Stimulated activated CD8-positive, alpha-beta memory T cell treated with anti-CD3 and anti-CD28 coated beads, Interleukin-7, amount 100 ng/mL, for 4 hours (primary cell): ENCODE data around the gene PAIP2.

Experiments used
- DNase-seq, 2 donors: peaks; one replicate each; pipeline ENCODE4 v3.0.0-alpha.2; 2020; ENCODE audit warnings: low read depth in 2 of 2

Gene PAIP2

GRCh38 chr5:139410121-139410992 is 68.7 kb downstream of the PAIP2 start:
- no peak for DNase-seq

GRCh38 chr5:139410993-139411828 is 69.6 kb downstream of the PAIP2 start:
- DNase-seq: no peak

- no peak for DNase-seq
These were observed 71.5 kb downstream of the PAIP2 start for GRCh38 chr5:139413153-139413552.

- DNase-seq: no peak
These were observed 72.3 kb downstream of the PAIP2 start for GRCh38 chr5:139413963-139414362.

- no peak for DNase-seq
These were observed 73.0 kb downstream of the PAIP2 start for GRCh38 chr5:139414581-139415130.

- no peak for DNase-seq
These were observed 73.7 kb downstream of the PAIP2 start for GRCh38 chr5:139415221-139415861.

GRCh38 chr5:139415869-139416268 is 74.2 kb downstream of the PAIP2 start:
- DNase-seq: no peak

GRCh38 chr5:139416651-139417050 is 75.0 kb downstream of the PAIP2 start:
- DNase-seq: no peak

- DNase-seq: no peak
These were observed 75.6 kb downstream of the PAIP2 start for GRCh38 chr5:139417214-139417613.

GRCh38 chr5:139418793-139419192 is 77.1 kb downstream of the PAIP2 start:
- no peak for DNase-seq
